Naive thymus-derived CD8-positive, alpha-beta T cell (primary cell): ENCODE measurements around the gene GPATCH11. TPM values are rescaled to one million over a fixed set of nuclear protein-coding genes. Genes with fewer than 3 reads are reported as not detected.

Source experiments
- ATAC-seq, 2 donors: fragments of 150-1000 bp; cut with Tn5 transposase in 1 of 2; sonication (Bioruptor Pico), chemical (Tn5 transposase) in 1 of 2; 1 replicate in 1 of 2; 2 replicates in 1 of 2; pipeline ENCODE4 v1.10.0; 2021; ENCODE audit warnings: mild to moderate bottlenecking in 2 of 2, moderate library complexity in 2 of 2
- POLR2A ChIA-PET: fragments of 350-600 bp; sonication (Branson Sonifier 250); formaldehyde crosslinking; loops from one replicate; lab custom pipeline; 2021; ENCODE audit warnings: antibody characterized with exemption; lab: Charles Lee
- DNase-seq, 10 donors: peaks; one replicate each; pipeline versions ENCODE4 v3.0.0 to v3.0.0-alpha.2; 2020 to 2022
- H3K27ac Mint-ChIP-seq, 10 donors: one replicate each; pipeline ENCODE4 v1.8.0; 2020 to 2022; ENCODE audit warnings: mild to moderate bottlenecking in 10 of 10, mixed read lengths in 10 of 10, moderate library complexity in 4 of 10, inconsistent platforms in 1 of 10
- H3K27me3 Mint-ChIP-seq, 5 donors: one replicate each; pipeline ENCODE4 v1.8.0; 2021 to 2022; ENCODE audit warnings: mixed read lengths in 5 of 5
- H3K36me3 Mint-ChIP-seq, 3 donors: one replicate each; pipeline ENCODE4 v1.8.0; 2020 to 2022; ENCODE audit warnings: mixed read lengths in 3 of 3, mild to moderate bottlenecking in 2 of 3, inconsistent platforms in 1 of 3
- H3K4me1 Mint-ChIP-seq, 4 donors: one replicate each; pipeline ENCODE4 v1.8.0; 2021 to 2022; ENCODE audit warnings: mixed read lengths in 4 of 4
- H3K4me3 Mint-ChIP-seq, 10 donors: one replicate each; pipeline ENCODE4 v1.8.0; 2020 to 2022; ENCODE audit warnings: mild to moderate bottlenecking in 10 of 10, mixed read lengths in 10 of 10, moderate library complexity in 6 of 10, inconsistent platforms in 1 of 10
- H3K9me3 Mint-ChIP-seq, 9 donors: one replicate each; pipeline ENCODE4 v1.8.0; 2020 to 2022; ENCODE audit warnings: mixed read lengths in 9 of 9, mild to moderate bottlenecking in 3 of 9, inconsistent platforms in 1 of 9, moderate library complexity in 1 of 9
- polyA plus RNA-seq, 3 donors: library from polyadenylated mRNA; unstranded; fragments of 300-500 nt; fragmentation: Illumina TruSeq; gene quantifications; one replicate each; pipeline ENCODE4 v1.2.3, GENCODE V29; 2021
- total RNA-seq, 8 experiments: library from RNA in 2 of 8; stranded (reverse) in 2 of 8; gene quantifications; one replicate each; pipeline ENCODE4 v1.2.3 and lab custom pipeline; 2021 to 2026

Gene GPATCH11
- total RNA-seq (10 to 100 TPM; 15.3 to 16.8 TPM), polyA plus RNA-seq (1 to 10 TPM; 6.7 to 9.6 (median 9.5) TPM), total RNA-seq (lab: John Stamatoyannopoulos, UW) (15.3 to 47.3 (median 34.5) reads per million in 6 experiments)

DNA sequence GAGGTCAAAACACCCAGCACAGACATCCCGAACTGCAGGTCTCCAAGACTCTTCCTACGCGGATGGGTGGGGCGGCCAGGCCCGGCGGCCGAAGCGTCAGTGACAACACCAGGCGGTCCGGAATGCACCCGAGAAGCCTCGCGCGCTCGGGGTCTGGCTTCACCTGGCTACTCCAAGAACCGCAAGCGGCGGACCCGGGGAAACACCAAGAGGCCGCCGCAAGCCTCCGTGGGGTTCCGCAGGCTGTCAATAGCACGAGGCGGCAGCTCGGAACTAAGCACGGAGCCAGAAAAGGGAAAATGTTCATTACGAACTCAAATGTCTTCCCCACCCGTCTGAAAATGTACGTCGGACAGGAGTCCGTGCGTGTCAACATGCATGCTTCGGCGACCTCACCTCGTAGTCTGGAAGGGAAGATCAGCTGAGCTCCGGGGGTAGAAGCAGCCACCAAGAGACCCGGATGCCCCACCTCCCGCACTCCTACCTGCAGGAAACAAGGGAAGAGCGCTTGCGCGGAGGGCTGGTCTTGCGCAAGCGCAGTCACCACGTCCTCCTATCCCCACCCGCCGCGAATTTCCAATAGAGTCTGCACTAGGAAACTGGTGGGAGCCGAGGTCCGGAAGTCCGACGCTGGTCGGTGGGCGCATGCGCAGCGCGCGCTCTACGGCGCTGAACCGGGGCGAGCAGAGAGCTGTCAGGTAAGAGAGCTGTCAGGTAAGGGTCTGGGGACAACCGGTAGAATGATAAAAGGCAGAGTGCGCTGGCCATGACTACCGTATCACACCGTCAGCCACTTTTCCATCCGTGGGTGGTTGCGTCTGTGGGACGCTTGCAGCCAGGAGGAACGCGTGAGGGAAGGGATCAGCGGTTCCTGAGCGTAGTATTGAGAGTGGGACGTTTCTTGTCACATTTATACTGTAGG lies at the start of gene GPATCH11, which contains the start of gene HEATR5B:
Gene GPATCH11, plus strand, starts transcription at position 646 of the 922 bp plus-strand sequence. CDS start 3,864 bp downstream, outside the sequence.
Gene HEATR5B, minus strand, starts transcription at position 500 of the 922 bp plus-strand sequence. CDS start 958 bp downstream, outside the sequence.
- Mint-ChIP-seq H3K36me3 (peaks cover 0 to 27% (median 11%) of the 10 kb centered on the region in 3 donors), H3K9me3 (no peaks in the 10 kb centered on the region), H3K4me1 (peaks cover 13 to 52% (median 21%) of the 10 kb centered on the region in 4 donors), H3K27me3 (no peaks in the 10 kb centered on the region), H3K27ac (peak within 1 kb of the TSS in 1 of 10 donors; percentile 35), H3K4me3 (no peak within 1 kb of the TSS)
- DNase-seq (peak; percentile 84 to 95 (median 91)), ATAC-seq (peak; percentile 84 to 90)
- POLR2A ChIA-PET, result interaction anchor here (0.8 to 2.2 kb wide), 3 partner anchors 73 to 147 kb away, joined by 3 to 8 read pairs (median 4); partner anchors contain the start of genes CEBPZ, EIF2AK2, NDUFAF7 and STRN

GRCh38 chr2:37037771-37038170 lies 46.5 kb upstream of the GPATCH11 start:
- no peak overlapping the region for H3K4me3 Mint-ChIP-seq
- H3K27ac Mint-ChIP-seq, result no peak overlapping the region
- no peak for ATAC-seq
- no peaks in the 10 kb centered on the region for H3K4me1 Mint-ChIP-seq
- no peaks in the 10 kb centered on the region for H3K27me3 Mint-ChIP-seq
- DNase-seq, result no peak
- H3K9me3 Mint-ChIP-seq, result no peaks in the 10 kb centered on the region
- POLR2A ChIA-PET, result no interaction called here
- peaks cover under 1 to 55% (median 25%) of the 10 kb centered on the region in 3 donors for H3K36me3 Mint-ChIP-seq

DNA sequence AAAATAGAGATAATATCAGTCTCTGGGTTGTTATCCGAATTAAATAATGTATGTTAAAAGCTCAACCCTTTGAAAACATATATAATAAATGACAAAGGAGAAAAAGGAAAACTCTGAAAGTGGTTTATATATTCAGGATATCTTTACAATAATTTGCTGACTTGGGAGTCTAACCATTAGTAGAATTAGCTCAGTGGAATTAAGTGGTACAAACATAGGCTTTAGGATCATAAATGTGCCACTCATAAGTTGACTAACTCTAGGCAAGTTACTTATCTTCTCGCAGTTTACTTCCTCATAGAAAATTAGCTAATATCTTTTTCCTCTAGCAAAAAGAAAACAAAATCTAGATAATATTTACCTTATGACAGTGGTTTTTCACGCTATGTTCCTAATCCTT lies 44.7 kb upstream of the GPATCH11 start:
- H3K9me3 Mint-ChIP-seq, result no peaks in the 10 kb centered on the region
- H3K36me3 Mint-ChIP-seq, result peaks cover 5 to 61% (median 29%) of the 10 kb centered on the region in 3 donors
- DNase-seq (no peak), ATAC-seq (no peak)
- H3K4me3 Mint-ChIP-seq, result no peak overlapping the region
- H3K4me1 Mint-ChIP-seq, result no peaks in the 10 kb centered on the region
- no peak overlapping the region for H3K27ac Mint-ChIP-seq
- POLR2A ChIA-PET, result no interaction called here
- no peaks in the 10 kb centered on the region for H3K27me3 Mint-ChIP-seq

DNA sequence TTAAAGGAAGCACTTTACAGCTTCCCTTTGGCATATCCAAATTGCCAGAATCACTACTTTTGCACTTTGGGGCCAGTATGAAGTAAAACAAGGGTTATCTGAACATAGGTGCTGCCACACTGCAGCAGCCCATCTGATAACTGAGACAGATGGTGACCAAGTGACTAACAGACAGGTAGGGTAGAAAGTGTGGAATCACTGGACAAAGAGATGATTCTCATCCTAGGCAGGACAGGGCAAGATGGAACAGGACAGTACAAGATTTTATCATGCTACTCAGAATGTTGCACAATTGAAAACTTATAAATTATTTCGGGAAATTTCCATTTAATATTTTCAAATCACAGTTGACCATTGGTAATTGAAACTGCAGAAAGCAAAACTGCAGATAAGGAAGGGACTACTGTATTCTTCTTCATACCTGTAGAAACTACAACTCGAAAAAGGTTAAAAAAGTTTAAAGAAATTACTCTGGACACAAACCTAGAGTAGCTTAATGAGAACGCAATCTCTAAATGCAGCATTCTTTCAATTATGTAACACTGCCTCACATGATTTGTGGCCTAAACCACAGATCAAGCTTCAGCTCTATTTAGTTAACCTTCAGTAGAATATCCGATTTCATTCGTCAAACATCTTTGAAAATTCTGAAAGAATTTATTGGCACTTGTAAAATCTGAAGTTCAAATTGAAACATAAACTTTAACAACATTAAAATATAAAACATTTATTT lies 31.6 kb upstream of the GPATCH11 start:
- POLR2A ChIA-PET, result no interaction called here
- H3K4me1 Mint-ChIP-seq, result peaks cover 0 to 2% (median 0%) of the 10 kb centered on the region in 4 donors
- ATAC-seq, result no peak
- no peaks in the 10 kb centered on the region for H3K27me3 Mint-ChIP-seq
- no peaks in the 10 kb centered on the region for H3K9me3 Mint-ChIP-seq
- peaks cover 8 to 82% (median 37%) of the 10 kb centered on the region in 3 donors for H3K36me3 Mint-ChIP-seq
- DNase-seq, result no peak
- no peak overlapping the region for H3K4me3 Mint-ChIP-seq
- no peak overlapping the region for H3K27ac Mint-ChIP-seq

DNA sequence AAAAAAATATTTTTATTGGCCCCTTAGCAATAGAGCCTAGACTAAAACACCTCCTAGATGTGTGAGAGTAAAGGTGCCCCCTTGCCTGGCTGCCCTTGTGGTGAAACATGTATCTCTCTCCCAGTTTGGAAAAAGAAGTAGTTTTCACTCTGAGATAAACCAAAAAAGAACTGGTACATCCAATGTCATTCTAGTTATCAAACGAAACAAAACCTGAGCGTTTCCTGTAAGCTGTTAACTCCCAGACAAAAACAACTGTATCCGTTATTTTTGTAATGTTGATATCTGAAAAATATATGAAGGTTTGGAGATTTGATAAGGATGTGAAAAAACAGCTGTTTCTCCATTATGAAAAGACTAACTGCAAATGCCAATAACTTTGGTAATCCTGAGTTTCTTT lies 24.5 kb upstream of the GPATCH11 start:
- Mint-ChIP-seq H3K27ac (no peak overlapping the region), H3K36me3 (peaks cover 12 to 87% (median 24%) of the 10 kb centered on the region in 3 donors), H3K4me1 (peaks cover 0 to 4% (median 1%) of the 10 kb centered on the region in 4 donors), H3K4me3 (no peak overlapping the region), H3K9me3 (no peaks in the 10 kb centered on the region), H3K27me3 (no peaks in the 10 kb centered on the region)
- POLR2A ChIA-PET, result no interaction called here
- ATAC-seq (no peak), DNase-seq (no peak)

DNA sequence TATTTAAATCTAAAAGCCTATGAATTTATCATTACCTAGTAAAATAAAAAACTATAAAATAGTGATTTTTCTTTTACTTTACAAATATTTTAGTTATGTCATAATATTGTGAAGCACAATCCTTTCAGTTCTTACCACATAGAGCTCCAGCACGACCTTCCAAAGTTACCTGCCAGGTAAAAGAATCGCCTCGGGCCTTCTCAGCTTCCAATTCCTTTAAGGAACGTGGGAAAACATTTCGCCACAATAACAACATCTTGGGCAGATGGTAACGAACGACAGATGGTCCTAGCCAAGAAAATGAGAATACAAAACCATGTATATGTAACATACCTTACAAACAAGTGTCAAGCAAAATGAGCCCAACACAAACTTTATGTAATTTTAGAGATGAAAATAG lies 23.9 kb upstream of the GPATCH11 start:
- DNase-seq, result no peak
- H3K4me3 Mint-ChIP-seq, result no peak overlapping the region
- peaks cover 0 to 4% (median 1%) of the 10 kb centered on the region in 4 donors for H3K4me1 Mint-ChIP-seq
- peaks cover 12 to 89% (median 22%) of the 10 kb centered on the region in 3 donors for H3K36me3 Mint-ChIP-seq
- POLR2A ChIA-PET, result no interaction called here
- no peak for ATAC-seq
- no peaks in the 10 kb centered on the region for H3K9me3 Mint-ChIP-seq
- no peaks in the 10 kb centered on the region for H3K27me3 Mint-ChIP-seq
- H3K27ac Mint-ChIP-seq, result no peak overlapping the region

DNA sequence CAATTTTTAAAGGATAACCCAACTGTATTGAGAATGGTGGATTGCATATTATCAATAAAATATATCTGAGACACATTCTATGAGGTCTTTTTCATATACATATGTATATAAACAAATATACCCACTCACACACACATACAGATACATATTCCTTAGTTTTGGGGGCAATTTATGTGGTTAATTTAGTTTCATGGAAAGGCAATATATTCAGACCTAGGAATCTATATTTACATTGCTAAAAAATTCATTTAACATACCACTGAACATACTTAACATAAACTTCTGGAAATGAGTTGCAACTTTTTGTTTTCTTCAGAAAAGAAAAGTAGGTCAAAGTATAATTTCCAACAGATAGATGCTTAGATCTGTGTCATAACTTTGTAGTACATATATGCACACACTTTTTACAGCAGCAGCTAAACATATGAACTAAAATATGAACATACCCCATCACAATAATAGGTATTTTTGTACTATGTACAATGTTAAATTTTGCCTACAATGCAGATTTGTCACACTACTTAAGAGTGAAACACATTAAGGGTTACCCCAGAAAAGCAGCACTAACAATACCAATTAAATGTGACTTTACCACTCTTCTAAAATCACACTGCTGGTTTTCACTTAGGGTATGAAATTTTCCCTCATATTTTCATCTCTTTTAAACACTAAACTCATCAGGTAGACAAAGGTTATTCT lies 23.2 kb upstream of the GPATCH11 start:
- Mint-ChIP-seq H3K4me1 (peaks cover 0 to 4% (median 1%) of the 10 kb centered on the region in 4 donors), H3K9me3 (no peaks in the 10 kb centered on the region), H3K36me3 (peaks cover 12 to 87% (median 22%) of the 10 kb centered on the region in 3 donors), H3K4me3 (no peak overlapping the region), H3K27ac (peak overlapping the region in 1 of 10 donors; percentile 8), H3K27me3 (no peaks in the 10 kb centered on the region)
- POLR2A ChIA-PET, result no interaction called here
- DNase-seq (no peak), ATAC-seq (no peak)

- Mint-ChIP-seq H3K4me3 (no peak overlapping the region), H3K27me3 (no peaks in the 10 kb centered on the region), H3K4me1 (peaks cover 0 to 4% (median 1%) of the 10 kb centered on the region in 4 donors), H3K36me3 (peaks cover 12 to 85% (median 19%) of the 10 kb centered on the region in 3 donors), H3K9me3 (no peaks in the 10 kb centered on the region), H3K27ac (no peak overlapping the region)
- ATAC-seq, result no peak
- no peak for DNase-seq
- POLR2A ChIA-PET, result interaction anchor here (0.6 kb wide), 1 partner anchor 54 kb away, joined by 4 read pairs; no protein-coding TSS in a partner anchor
Observed at GRCh38 chr2:37061776-37062175, 22.5 kb upstream of the GPATCH11 start.

GRCh38 chr2:37068686-37069085 lies 15.6 kb upstream of the GPATCH11 start:
- DNase-seq (no peak), ATAC-seq (no peak)
- no peaks in the 10 kb centered on the region for H3K9me3 Mint-ChIP-seq
- no peak overlapping the region for H3K27ac Mint-ChIP-seq
- POLR2A ChIA-PET, result no interaction called here
- no peak overlapping the region for H3K4me3 Mint-ChIP-seq
- H3K27me3 Mint-ChIP-seq, result no peaks in the 10 kb centered on the region
- H3K4me1 Mint-ChIP-seq, result peaks cover 7 to 16% (median 15%) of the 10 kb centered on the region in 4 donors
- peaks cover 12 to 79% (median 27%) of the 10 kb centered on the region in 3 donors for H3K36me3 Mint-ChIP-seq

- Mint-ChIP-seq H3K9me3 (no peaks in the 10 kb centered on the region), H3K4me3 (no peak overlapping the region), H3K27ac (peak overlapping the region in 1 of 10 donors; percentile 33), H3K36me3 (peaks cover 21 to 77% (median 37%) of the 10 kb centered on the region in 3 donors), H3K27me3 (no peaks in the 10 kb centered on the region), H3K4me1 (peaks cover 8 to 22% (median 21%) of the 10 kb centered on the region in 4 donors)
- DNase-seq, result no peak
- POLR2A ChIA-PET, result no interaction called here
- no peak for ATAC-seq
Observed at GRCh38 chr2:37070931-37071330, 13.4 kb upstream of the GPATCH11 start.

DNA sequence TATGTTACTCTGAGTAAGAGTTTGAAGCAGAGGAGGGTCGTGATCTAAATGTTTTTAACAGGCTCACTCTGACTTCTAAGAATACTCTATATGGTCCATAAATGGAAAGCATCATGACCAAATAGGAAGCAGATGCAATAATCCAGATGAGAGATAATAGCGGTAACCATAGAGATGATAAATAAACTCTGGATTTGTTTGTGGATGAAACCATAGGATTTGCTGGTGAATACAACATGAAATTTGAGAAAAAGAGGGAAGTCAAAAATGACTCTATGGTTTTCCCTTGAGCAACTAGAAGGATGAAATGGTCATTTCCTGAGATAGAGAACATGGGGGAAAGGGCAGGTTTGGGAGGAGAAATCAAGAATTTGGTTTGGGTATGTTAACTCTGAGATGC lies 4.1 kb upstream of the GPATCH11 start:
- peak overlapping the region in 9 of 10 donors; percentile 52 to 79 (median 71) for H3K4me3 Mint-ChIP-seq
- ATAC-seq, result no peak
- H3K27me3 Mint-ChIP-seq, result no peaks in the 10 kb centered on the region
- peaks cover 4 to 43% (median 25%) of the 10 kb centered on the region in 3 donors for H3K36me3 Mint-ChIP-seq
- peak overlapping the region in 9 of 10 donors; percentile 47 to 84 (median 77) for H3K27ac Mint-ChIP-seq
- POLR2A ChIA-PET, result interaction anchor here (0.6 kb wide), 1 partner anchor 128 kb away, joined by 3 read pairs; no protein-coding TSS in a partner anchor
- no peak for DNase-seq
- peaks cover 5 to 62% (median 21%) of the 10 kb centered on the region in 4 donors for H3K4me1 Mint-ChIP-seq
- H3K9me3 Mint-ChIP-seq, result no peaks in the 10 kb centered on the region

- Mint-ChIP-seq H3K27me3 (no peaks in the 10 kb centered on the region), H3K9me3 (no peaks in the 10 kb centered on the region), H3K36me3 (peaks cover 4 to 40% (median 23%) of the 10 kb centered on the region in 3 donors), H3K4me3 (peak overlapping the region in 9 of 10 donors; percentile 52 to 79 (median 71)), H3K27ac (peak overlapping the region in 9 of 10 donors; percentile 47 to 84 (median 77)), H3K4me1 (peaks cover 5 to 62% (median 21%) of the 10 kb centered on the region in 4 donors)
- peak in 1 of 10 donors; percentile 13 for DNase-seq
- no peak for ATAC-seq
- POLR2A ChIA-PET, result no interaction called here
Observed at GRCh38 chr2:37080689-37081088, 3.6 kb upstream of the GPATCH11 start.
